ENCODE measurements around the gene HJV. TPM values are rescaled to one million over a fixed set of nuclear protein-coding genes. Genes with fewer than 3 reads are reported as not detected.
A peak's percentile ranks its signal among the peaks of the same experiment; 100 is the strongest.

Gene HJV
- total and polyA plus RNA-seq, 2 of the 13 experiments (the other 11 are each of a cell fraction or from before 2014, with no cell fraction given) = 0.18 TPM; not detected in 1

DNA sequence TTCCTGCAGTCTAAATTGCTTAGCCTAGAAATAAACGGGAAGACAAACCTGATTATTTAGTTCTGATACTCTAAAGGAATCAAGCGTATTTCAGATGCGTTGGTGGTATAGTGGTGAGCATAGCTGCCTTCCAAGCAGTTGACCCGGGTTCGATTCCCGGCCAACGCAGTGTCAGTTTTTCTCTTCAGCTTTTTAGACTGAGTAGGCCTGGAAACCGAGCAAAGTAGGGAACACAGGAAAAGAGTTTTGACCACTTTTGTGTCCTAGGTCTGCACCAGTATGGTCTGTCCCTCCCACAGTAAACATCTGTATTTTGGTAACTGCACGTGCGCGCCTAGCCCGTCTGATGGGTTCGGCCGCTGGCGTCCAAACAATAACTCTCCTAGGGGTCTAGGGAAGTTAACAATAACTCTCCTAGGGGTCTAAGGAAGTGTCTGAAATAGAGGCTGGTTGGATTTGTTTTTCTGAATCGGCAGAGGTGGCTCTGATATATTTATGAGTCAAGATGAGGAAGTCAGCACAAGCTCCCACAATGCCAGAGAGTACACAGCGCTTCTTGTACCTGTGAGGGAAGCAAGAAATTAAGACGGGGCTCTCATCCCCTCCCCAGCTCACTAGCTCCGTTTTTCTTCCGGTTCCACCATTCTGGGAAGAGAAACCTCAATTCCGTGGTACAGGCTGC is 15.6 kb upstream of the HJV start:
- Histone ChIP-seq H3K79me2 (ENCODE audit: insufficient read depth, low read length) (no peaks in the 10 kb centered on the region), H3K4me2 (ENCODE audit: low read depth, low read length) (peak overlapping the region; percentile 82), H3K9me3 (ENCODE audit: low read length) (no peaks in the 10 kb centered on the region), H3K27ac (ENCODE audit: extremely low read length, insufficient read depth, low read length) (peak overlapping the region; percentile 89), H2AFZ (ENCODE audit: low read length) (peak overlapping the region; percentile 96), H3K27me3 (ENCODE audit: control insufficient read depth in 1 of 2, insufficient read depth in 2 of 2, low read length in 2 of 2) (no peaks in the 10 kb centered on the region; a peak in 1 of 5 replicates), H4K20me1 (ENCODE audit: insufficient read depth, low read length) (no peaks in the 10 kb centered on the region), H3K4me1 (ENCODE audit: insufficient read depth, low read length) (peaks cover 45% of the 10 kb centered on the region), H3K4me3 (replicated peaks in 1 of 3; ENCODE audit: insufficient read depth in 1 of 3, low read depth in 2 of 3, low read length in 3 of 3) (peak overlapping the region; percentile 73 to 86 (median 84)), H3K36me3 (replicated peaks in 1 of 2; ENCODE audit: control insufficient read depth in 1 of 2, insufficient read depth in 2 of 2, low read length in 2 of 2) (no peaks in the 10 kb centered on the region), H3K9ac (ENCODE audit: insufficient read depth, low read depth, low read length) (peak overlapping the region; percentile 89)
- ChIA-PET POLR2A (interaction anchor here (1.3 to 9.1 kb wide), 4 partner anchors 13 to 110 kb away, joined by 3 to 297 read pairs (median 14); partner anchors contain the start of genes ANKRD34A, HJV, POLR3GL and RBM8A), CTCF (ENCODE audit: low intra/inter-chr PET ratio, low total read pairs) (no interaction called here)
- intact Hi-C loops (cut with micrococcal nuclease; ENCODE audit: unreplicated experiment) = no loop called here
- WGBS (ENCODE audit: low lambda C conversion rate) = under 1% methylated on average over 21 of the region's 21 CpGs
- FAIRE-seq (no peak), ATAC-seq (peak; percentile 69), DNase-seq (ENCODE audit: low spot score) (peak; percentile 90)
- in situ Hi-C loops (cut with HindIII; ENCODE audit: extremely low pct_ligation_motif_present, low pct_unique_long_range_greater_than_20kb) = no loop called here
- TSS peak; percentile 85 for BruUV-seq (replicated peaks)
- no peak for TF ChIP-seq REPIN1 (CRISPR knock-in tag; IDR thresholded peaks at IDR 0.05; ENCODE audit: borderline replicate concordance, low read depth)
- TF ChIP-seq ZNF3 (CRISPR knock-in tag; IDR thresholded peaks at IDR 0.05) = no peak
- peak; percentile 14; the same call in 1 of the 2 replicates for TF ChIP-seq DMAP1 (CRISPR knock-in tag; IDR thresholded peaks at IDR 0.05)
- no peak for TF ChIP-seq SAFB2 (CRISPR knock-in tag; IDR thresholded peaks at IDR 0.05; ENCODE audit: borderline replicate concordance, low read depth)
- TF ChIP-seq WIZ (CRISPR knock-in tag; IDR thresholded peaks at IDR 0.05) = no peak
- TF ChIP-seq MTF2 (CRISPR knock-in tag; IDR thresholded peaks at IDR 0.05; ENCODE audit: borderline replicate concordance) = no peak
- TF ChIP-seq, protein P1, sequence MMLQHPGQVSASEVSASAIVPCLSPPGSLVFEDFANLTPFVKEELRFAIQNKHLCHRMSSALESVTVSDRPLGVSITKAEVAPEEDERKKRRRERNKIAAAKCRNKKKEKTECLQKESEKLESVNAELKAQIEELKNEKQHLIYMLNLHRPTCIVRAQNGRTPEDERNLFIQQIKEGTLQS (CRISPR knock-in tag; IDR thresholded peaks at IDR 0.05) = no peak
- no peak for TF ChIP-seq DR1 (CRISPR knock-in tag; IDR thresholded peaks at IDR 0.05)
- TF ChIP-seq NCOA5 (CRISPR knock-in tag; IDR thresholded peaks at IDR 0.05) = no peak
- TF ChIP-seq PHF21A (CRISPR knock-in tag; IDR thresholded peaks at IDR 0.05) = peak; percentile 45; the same call in 1 of the 2 replicates
- TF ChIP-seq HCFC1 (IDR thresholded peaks at IDR 0.05; ENCODE audit: low read depth, low read length) = no peak
- TF ChIP-seq ZKSCAN5 (CRISPR knock-in tag; IDR thresholded peaks at IDR 0.05) = no peak
- peak; percentile 33; the same call in 1 of the 2 replicates for TF ChIP-seq BCL6 (CRISPR knock-in tag; IDR thresholded peaks at IDR 0.05)
- TF ChIP-seq NFKB2 (CRISPR knock-in tag; IDR thresholded peaks at IDR 0.05; ENCODE audit: borderline replicate concordance) = no peak
- peak; percentile 31; the same call in 1 of the 2 replicates for TF ChIP-seq HOXA3 (CRISPR knock-in tag; IDR thresholded peaks at IDR 0.05)
- TF ChIP-seq ZNF678 (CRISPR knock-in tag; IDR thresholded peaks at IDR 0.05) = no peak
- TF ChIP-seq GLI4 (CRISPR knock-in tag; IDR thresholded peaks at IDR 0.05; ENCODE audit: borderline replicate concordance) = no peak
- 0 out of 2 replicates have a peak, but pooled peaks have one; percentile 7 for TF ChIP-seq FOXK2 (IDR thresholded peaks at IDR 0.05)
- peak; percentile 79 for TF ChIP-seq BHLHE40 (IDR thresholded peaks at IDR 0.05; ENCODE audit: low read length)
- TF ChIP-seq, protein P2, sequence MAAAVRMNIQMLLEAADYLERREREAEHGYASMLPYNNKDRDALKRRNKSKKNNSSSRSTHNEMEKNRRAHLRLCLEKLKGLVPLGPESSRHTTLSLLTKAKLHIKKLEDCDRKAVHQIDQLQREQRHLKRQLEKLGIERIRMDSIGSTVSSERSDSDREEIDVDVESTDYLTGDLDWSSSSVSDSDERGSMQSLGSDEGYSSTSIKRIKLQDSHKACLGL (CRISPR knock-in tag; IDR thresholded peaks at IDR 0.05) = peak; percentile 19; the same call in 1 of the 2 replicates
- no peak for TF ChIP-seq NR2F1 (CRISPR knock-in tag; IDR thresholded peaks at IDR 0.05)
- TF ChIP-seq FIP1L1 (IDR thresholded peaks at IDR 0.05; ENCODE audit: borderline replicate concordance, insufficient read depth, low read depth, low read length) = no peak
- TF ChIP-seq CAMTA2 (CRISPR knock-in tag; IDR thresholded peaks at IDR 0.05; ENCODE audit: borderline replicate concordance) = no peak
- TF ChIP-seq, protein P3, sequence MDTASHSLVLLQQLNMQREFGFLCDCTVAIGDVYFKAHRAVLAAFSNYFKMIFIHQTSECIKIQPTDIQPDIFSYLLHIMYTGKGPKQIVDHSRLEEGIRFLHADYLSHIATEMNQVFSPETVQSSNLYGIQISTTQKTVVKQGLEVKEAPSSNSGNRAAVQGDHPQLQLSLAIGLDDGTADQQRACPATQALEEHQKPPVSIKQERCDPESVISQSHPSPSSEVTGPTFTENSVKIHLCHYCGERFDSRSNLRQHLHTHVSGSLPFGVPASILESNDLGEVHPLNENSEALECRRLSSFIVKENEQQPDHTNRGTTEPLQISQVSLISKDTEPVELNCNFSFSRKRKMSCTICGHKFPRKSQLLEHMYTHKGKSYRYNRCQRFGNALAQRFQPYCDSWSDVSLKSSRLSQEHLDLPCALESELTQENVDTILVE (CRISPR knock-in tag; IDR thresholded peaks at IDR 0.05) = no peak; the same call in 1 of the 2 replicates
